Prostate gland (tissue), 2 donors: ENCODE results near the gene MYO18B. TPM values are rescaled to one million over a fixed set of nuclear protein-coding genes. Genes with fewer than 3 reads are reported as not detected.

ENCODE experiments used
- DNase-seq: peaks from one replicate; pipeline ENCODE4 v3.0.0-alpha.2; 2019; ENCODE audit warnings: low spot score
- H3K27ac ChIP-seq, 2 donors: fragments of 200-600 bp; sonication (generic); 2 replicates each; pipeline ENCODE4 v1.5.1; 2017 to 2019
- H3K27me3 ChIP-seq: fragments of 200-600 bp; sonication (generic); replicated peaks from 2 replicates; pipeline ENCODE4 v1.5.1; 2019; ENCODE audit not compliant: insufficient read depth
- H3K36me3 ChIP-seq, 2 donors: fragments of 200-600 bp; sonication (generic); 1 replicate in 1 of 2; 2 replicates in 1 of 2; pipeline versions ENCODE4 v1.5.1 to v1.8.1; 2017 to 2019
- H3K4me1 ChIP-seq: fragments of 200-600 bp; sonication (generic); replicated peaks from 2 replicates; pipeline ENCODE4 v1.5.1; 2019
- H3K4me3 ChIP-seq, 2 donors: fragments of 200-600 bp; sonication (generic); 2 replicates each; pipeline ENCODE4 v1.5.1; 2017 to 2019
- H3K9me3 ChIP-seq: fragments of 200-600 bp; sonication (generic); 2 replicates; pipeline ENCODE4 v1.5.1; 2017
- POLR2A ChIP-seq: fragments of 450-650 bp; IDR thresholded peaks from one replicate; pipeline ENCODE4 v1.6.1; 2016; ENCODE audit warnings: antibody characterized with exemption, mild to moderate bottlenecking
- POLR2AphosphoS5 ChIP-seq: sonication (generic); formaldehyde crosslinking; IDR thresholded peaks from one replicate; pipeline ENCODE4 v1.6.1; 2017; ENCODE audit warnings: antibody characterized with exemption
- WGBS: methylation state at CpG from one replicate; pipeline ENCODE4 v1.1.5; 2018; 5-methylcytosine and 5-hydroxymethylcytosine counted together
- intact Hi-C: fragments of 100-400 bp; cut with DNase I; formaldehyde crosslinking; loops from one replicate; pipeline ENCODE4 v1.14.2; 2022
- total RNA-seq, 2 donors: library from RNA; depleted of rRNA; stranded (reverse); fragments of >200 nt; gene quantifications; one replicate each; pipeline ENCODE4 v1.1.0, GENCODE V29; 2016
- TF ChIP-seq, protein P1 (sequence below), 4 experiments: fragments of 200-600 bp in 2 of 4; fragments of 450-650 bp in 2 of 4; sonication (generic) in 2 of 4; IDR thresholded peaks; 1 replicate in 3 of 4; 2 replicates in 1 of 4; pipeline ENCODE4 v1.5.1; 2016 to 2019; ENCODE audit warnings: antibody characterized with exemption in 4 of 4, mild to moderate bottlenecking in 2 of 4, moderate library complexity in 2 of 4

Gene MYO18B
- total RNA-seq, 2 donors from 2014 or later = 3.1 to 7.1 TPM

DNA sequence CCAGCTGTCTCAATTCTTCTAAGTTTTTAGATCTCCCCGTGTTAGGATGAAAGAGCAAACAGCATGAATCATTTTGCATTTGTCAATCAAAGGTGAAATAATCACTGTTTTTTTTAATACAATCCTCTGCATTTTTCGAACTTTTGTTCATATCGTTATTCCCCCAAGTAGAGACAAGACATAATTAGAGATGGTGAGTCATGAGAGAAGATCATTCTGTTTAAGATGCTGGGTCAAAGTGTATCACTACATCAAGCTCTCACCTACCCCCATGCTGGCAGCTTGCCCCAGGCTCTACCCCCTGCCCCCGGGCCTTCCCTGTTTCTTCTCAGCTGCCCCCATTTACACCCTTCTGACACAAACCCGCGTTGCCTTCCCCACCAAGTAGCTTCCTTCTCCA lies 30.5 kb upstream of the MYO18B start:
- no peak overlapping the region for H3K27ac ChIP-seq
- no peaks in the 10 kb centered on the region for H3K4me1 ChIP-seq
- no peaks in the 10 kb centered on the region for H3K9me3 ChIP-seq
- H3K27me3 ChIP-seq = no peaks in the 10 kb centered on the region
- 85% methylated on average over 6 of the region's 6 CpGs for WGBS
- H3K36me3 ChIP-seq = no peaks in the 10 kb centered on the region
- intact Hi-C loops = no loop called here
- no peak overlapping the region for H3K4me3 ChIP-seq
- TF ChIP-seq POLR2A (no peak), POLR2AphosphoS5 (no peak)
- TF ChIP-seq, protein P1, sequence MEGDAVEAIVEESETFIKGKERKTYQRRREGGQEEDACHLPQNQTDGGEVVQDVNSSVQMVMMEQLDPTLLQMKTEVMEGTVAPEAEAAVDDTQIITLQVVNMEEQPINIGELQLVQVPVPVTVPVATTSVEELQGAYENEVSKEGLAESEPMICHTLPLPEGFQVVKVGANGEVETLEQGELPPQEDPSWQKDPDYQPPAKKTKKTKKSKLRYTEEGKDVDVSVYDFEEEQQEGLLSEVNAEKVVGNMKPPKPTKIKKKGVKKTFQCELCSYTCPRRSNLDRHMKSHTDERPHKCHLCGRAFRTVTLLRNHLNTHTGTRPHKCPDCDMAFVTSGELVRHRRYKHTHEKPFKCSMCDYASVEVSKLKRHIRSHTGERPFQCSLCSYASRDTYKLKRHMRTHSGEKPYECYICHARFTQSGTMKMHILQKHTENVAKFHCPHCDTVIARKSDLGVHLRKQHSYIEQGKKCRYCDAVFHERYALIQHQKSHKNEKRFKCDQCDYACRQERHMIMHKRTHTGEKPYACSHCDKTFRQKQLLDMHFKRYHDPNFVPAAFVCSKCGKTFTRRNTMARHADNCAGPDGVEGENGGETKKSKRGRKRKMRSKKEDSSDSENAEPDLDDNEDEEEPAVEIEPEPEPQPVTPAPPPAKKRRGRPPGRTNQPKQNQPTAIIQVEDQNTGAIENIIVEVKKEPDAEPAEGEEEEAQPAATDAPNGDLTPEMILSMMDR (IDR thresholded peaks at IDR 0.05) = no peak
- DNase-seq = no peak

DNA sequence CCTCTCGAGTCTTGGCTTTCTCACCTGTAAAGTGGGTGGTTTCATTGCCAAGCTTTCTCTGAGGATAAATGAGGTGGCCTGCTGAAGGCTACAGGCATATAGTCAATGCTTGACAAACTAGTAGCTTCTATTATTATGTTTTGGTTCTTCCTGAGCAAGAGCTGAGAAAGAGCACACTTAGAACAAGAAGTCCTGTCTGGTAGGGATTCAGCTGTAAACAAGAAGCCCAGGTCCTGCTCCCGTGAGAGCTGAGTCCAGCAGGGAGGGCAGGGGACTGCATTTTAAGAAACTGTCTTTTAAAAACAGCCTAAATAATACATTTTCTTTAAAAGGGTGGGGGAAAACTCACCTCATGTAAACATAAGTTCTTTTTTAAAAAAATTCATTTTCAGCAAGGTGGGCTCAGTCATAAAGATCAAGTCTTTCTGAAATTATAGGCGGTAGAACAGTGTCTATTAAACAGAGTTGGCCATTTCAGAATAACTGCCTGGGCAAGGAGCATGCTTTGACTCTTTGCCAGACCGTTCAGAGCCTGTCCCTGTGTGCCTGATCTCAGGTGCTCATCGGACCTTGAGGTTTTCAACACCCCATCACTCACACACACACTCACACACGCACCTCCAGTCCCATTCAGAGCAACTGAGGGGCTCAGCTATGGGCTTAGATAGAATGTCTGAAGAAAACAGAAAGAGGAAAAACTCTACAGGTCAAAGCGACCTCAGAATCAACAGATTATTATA lies 29.2 kb upstream of the MYO18B start:
- 77% methylated on average over 7 of the region's 7 CpGs for WGBS
- no peaks in the 10 kb centered on the region for H3K27me3 ChIP-seq
- H3K27ac ChIP-seq = no peak overlapping the region
- H3K4me3 ChIP-seq = no peak overlapping the region
- no peaks in the 10 kb centered on the region for H3K9me3 ChIP-seq
- no peaks in the 10 kb centered on the region for H3K4me1 ChIP-seq
- intact Hi-C loops = no loop called here
- DNase-seq = no peak
- TF ChIP-seq POLR2A = no peak
- TF ChIP-seq, protein P1 (IDR thresholded peaks at IDR 0.05) = no peak
- TF ChIP-seq POLR2AphosphoS5 = no peak
- no peaks in the 10 kb centered on the region for H3K36me3 ChIP-seq

DNA sequence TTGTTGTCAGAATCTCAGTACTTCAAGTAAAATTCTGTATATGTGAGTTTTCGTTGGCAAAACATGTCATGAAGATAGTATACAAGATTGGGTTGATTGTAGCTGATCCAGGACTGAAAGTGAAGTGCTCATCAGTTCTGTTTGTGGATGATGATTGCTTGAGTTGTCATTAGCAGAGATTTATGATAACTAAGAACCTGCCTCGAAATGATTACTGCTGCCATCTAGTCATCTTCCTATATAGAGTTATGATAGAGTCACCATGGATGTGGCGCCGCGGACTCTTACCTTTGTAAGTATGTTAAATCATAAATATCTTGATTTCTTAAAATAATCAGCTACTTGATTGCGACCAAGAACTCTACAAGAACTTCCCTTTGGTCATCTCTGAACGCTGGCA lies 27.9 kb upstream of the MYO18B start:
- intact Hi-C loops = no loop called here
- 71% methylated on average over 7 of the region's 7 CpGs for whole genome bisulfite sequencing

DNA sequence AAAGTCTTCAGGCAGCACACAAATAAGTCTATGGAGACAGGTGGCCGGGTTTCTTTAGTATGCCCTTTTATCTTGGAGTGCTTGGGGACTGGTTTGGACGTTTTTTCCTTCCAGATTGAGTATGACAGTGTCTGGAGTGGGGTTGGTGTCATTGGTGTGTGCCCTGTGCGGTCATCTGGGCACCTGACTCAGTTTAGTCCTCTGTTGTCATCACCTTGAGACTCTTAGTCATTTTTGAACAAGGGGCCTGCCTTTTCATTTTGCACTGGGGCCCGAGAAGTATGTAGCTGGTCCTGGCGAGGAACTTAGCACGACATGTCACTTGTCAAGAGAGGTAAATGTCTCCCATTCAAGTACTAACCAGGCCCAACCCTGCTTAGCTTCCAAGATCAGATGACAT lies 27.2 kb upstream of the MYO18B start:
- TF ChIP-seq, protein P1 (IDR thresholded peaks at IDR 0.05) = no peak
- TF ChIP-seq POLR2A (no peak), POLR2AphosphoS5 (no peak)
- H3K27me3 ChIP-seq = no peaks in the 10 kb centered on the region
- 69% methylated on average over 6 of the region's 6 CpGs for WGBS
- no peaks in the 10 kb centered on the region for H3K4me1 ChIP-seq
- intact Hi-C loops = no loop called here
- H3K36me3 ChIP-seq = no peaks in the 10 kb centered on the region
- no peak for DNase-seq
- no peaks in the 10 kb centered on the region for H3K9me3 ChIP-seq
- H3K4me3 ChIP-seq = no peak overlapping the region
- H3K27ac ChIP-seq = no peak overlapping the region

More for the DNA sequence above, 27.9 kb upstream of the MYO18B start:
- H3K27me3 ChIP-seq = no peaks in the 10 kb centered on the region
- no peak overlapping the region for H3K4me3 ChIP-seq
- DNase-seq = no peak
- no peak overlapping the region for H3K27ac ChIP-seq
- TF ChIP-seq POLR2AphosphoS5 (no peak), POLR2A (no peak)
- TF ChIP-seq, protein P1 (IDR thresholded peaks at IDR 0.05) = no peak
- no peaks in the 10 kb centered on the region for H3K36me3 ChIP-seq
- no peaks in the 10 kb centered on the region for H3K9me3 ChIP-seq
- H3K4me1 ChIP-seq = no peaks in the 10 kb centered on the region

DNA sequence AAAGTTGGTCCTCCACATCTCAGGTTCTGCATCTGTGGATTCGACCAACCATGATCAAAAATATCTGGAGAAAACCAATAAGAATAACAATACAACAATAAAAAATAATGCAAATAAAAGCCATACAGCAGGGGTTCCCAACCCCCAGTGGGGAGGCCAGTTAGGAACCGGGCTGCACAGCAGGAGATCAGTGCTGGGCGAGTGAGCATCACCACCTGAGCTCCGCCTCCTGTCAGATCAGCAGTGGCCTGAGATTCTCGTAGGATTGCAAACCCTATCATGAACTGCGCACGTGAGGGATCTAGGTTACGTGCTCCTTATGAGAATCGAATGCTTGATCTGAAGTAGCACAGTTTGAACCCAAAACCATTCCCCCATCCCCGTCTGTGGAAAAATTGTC lies 25.4 kb upstream of the MYO18B start:
- intact Hi-C loops = no loop called here
- Histone ChIP-seq H3K4me1 (no peaks in the 10 kb centered on the region), H3K27me3 (no peaks in the 10 kb centered on the region), H3K9me3 (no peaks in the 10 kb centered on the region), H3K36me3 (no peaks in the 10 kb centered on the region), H3K27ac (no peak overlapping the region), H3K4me3 (no peak overlapping the region)
- DNase-seq = no peak
- TF ChIP-seq, protein P1 (IDR thresholded peaks at IDR 0.05) = no peak
- TF ChIP-seq POLR2A (no peak), POLR2AphosphoS5 (no peak)
- WGBS = 88% methylated on average over 10 of the region's 10 CpGs
